Thyroid gland (tissue), 4 donors: Measurements from ENCODE around the gene IL22RA1. TPM values are rescaled to one million over a fixed set of nuclear protein-coding genes. Genes with fewer than 3 reads are reported as not detected.

ENCODE experiments used
- DNase-seq, 2 donors: peaks; one replicate each; pipeline ENCODE4 v3.0.0-alpha.2; 2019
- H3K27ac ChIP-seq, 3 donors: fragments of 200-600 bp; sonication (generic); 1 replicate in 2 of 3; 2 replicates in 1 of 3; pipeline ENCODE4 v1.5.1; 2016 to 2019; ENCODE audit warnings: mild to moderate bottlenecking in 1 of 3, moderate library complexity in 1 of 3
- H3K27me3 ChIP-seq: fragments of 200-600 bp; sonication (generic); one replicate; pipeline ENCODE4 v1.5.1; 2019
- H3K36me3 ChIP-seq, 2 donors: fragments of 200-600 bp; sonication (generic); one replicate each; pipeline ENCODE4 v1.5.1; 2016 to 2019
- H3K4me1 ChIP-seq, 2 donors: fragments of 200-600 bp; sonication (generic); one replicate each; pipeline ENCODE4 v1.5.1; 2017 to 2019
- H3K4me3 ChIP-seq, 3 donors: fragments of 200-600 bp; sonication (generic); replicated peaks in 1 of 3; 1 replicate in 2 of 3; 2 replicates in 1 of 3; pipeline ENCODE4 v1.5.1; 2016; ENCODE audit warnings: mild to moderate bottlenecking in 1 of 3
- H3K9me3 ChIP-seq: fragments of 200-600 bp; sonication (generic); one replicate; pipeline ENCODE4 v1.5.1; 2017
- POLR2A ChIP-seq, 2 donors: fragments of 450-650 bp; IDR thresholded peaks; one replicate each; pipeline ENCODE4 v1.6.1; 2017; ENCODE audit warnings: antibody characterized with exemption in 2 of 2, mild to moderate bottlenecking in 2 of 2, moderate library complexity in 1 of 2
- WGBS, 2 donors: methylation state at CpG; one replicate each; pipeline ENCODE4 v1.1.5; 2017; 5-methylcytosine and 5-hydroxymethylcytosine counted together
- intact Hi-C: fragments of 100-400 bp; cut with DNase I; formaldehyde crosslinking; loops from one replicate; pipeline ENCODE4 v1.15.1; 2023
- total RNA-seq, 4 donors: library from RNA; depleted of rRNA; stranded (reverse); fragments of >200 nt; gene quantifications; one replicate each; pipeline ENCODE4 v1.2.3, GENCODE V29; 2016
- TF ChIP-seq, protein P1 (sequence below), 6 experiments: fragments of 200-600 bp in 3 of 6; fragments of 450-650 bp in 3 of 6; sonication (generic) in 3 of 6; IDR thresholded peaks; one replicate each; pipeline ENCODE4 v1.5.1; 2016 to 2019; ENCODE audit warnings: antibody characterized with exemption in 6 of 6, mild to moderate bottlenecking in 2 of 6, inconsistent platforms in 1 of 6, moderate library complexity in 1 of 6

Gene IL22RA1
- total RNA-seq, 4 donors from 2014 or later: 1.1 TPM; not detected in 3

DNA sequence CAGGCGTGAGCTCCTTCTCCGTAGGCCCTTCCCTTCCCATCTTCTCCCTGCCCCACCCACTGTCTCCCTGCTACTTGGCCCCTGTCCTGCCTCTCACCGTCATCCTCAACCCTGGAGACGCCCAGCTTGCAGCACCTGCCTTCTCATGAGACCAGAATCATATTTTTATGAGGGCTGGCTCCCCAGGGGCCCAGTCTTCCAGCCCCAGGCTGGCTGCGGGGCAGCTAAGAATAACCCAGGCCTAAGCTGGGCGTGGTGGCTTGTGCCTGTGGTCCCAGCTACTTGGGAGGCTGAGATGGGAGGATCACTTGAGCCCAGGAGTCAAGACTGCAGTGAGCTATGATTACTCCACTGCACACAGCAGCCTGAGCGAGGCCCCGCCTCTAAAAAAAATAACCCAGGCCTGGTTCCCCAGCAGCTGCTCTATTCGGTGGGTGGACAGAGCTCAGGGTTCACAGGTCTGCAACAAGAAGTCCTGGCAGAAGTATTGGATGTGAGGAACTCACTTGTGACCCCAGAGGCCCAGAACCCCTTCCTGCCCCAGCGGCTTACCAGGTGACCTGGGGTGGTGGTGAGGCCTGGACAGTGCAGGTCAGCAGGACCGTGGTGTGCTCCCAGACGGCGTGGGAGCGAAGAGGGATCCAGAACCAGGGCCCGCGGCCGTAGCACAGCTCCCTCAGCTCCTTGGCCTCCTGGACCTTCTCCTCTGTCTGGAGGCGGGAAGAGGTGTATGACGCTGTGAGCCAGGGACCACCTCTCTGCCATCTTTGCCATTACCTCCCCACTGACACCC is 37.4 kb downstream of the IL22RA1 start:
- intact Hi-C loops: no loop called here
- no peak for DNase-seq
- TF ChIP-seq, protein P1, sequence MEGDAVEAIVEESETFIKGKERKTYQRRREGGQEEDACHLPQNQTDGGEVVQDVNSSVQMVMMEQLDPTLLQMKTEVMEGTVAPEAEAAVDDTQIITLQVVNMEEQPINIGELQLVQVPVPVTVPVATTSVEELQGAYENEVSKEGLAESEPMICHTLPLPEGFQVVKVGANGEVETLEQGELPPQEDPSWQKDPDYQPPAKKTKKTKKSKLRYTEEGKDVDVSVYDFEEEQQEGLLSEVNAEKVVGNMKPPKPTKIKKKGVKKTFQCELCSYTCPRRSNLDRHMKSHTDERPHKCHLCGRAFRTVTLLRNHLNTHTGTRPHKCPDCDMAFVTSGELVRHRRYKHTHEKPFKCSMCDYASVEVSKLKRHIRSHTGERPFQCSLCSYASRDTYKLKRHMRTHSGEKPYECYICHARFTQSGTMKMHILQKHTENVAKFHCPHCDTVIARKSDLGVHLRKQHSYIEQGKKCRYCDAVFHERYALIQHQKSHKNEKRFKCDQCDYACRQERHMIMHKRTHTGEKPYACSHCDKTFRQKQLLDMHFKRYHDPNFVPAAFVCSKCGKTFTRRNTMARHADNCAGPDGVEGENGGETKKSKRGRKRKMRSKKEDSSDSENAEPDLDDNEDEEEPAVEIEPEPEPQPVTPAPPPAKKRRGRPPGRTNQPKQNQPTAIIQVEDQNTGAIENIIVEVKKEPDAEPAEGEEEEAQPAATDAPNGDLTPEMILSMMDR (IDR thresholded peaks at IDR 0.05): no peak
- no peak for TF ChIP-seq POLR2A (IDR thresholded peaks at IDR 0.05)
- no peaks in the 10 kb centered on the region for H3K36me3 ChIP-seq
- no peaks in the 10 kb centered on the region for H3K27me3 ChIP-seq
- no peaks in the 10 kb centered on the region for H3K9me3 ChIP-seq
- no peak overlapping the region for H3K4me3 ChIP-seq
- H3K27ac ChIP-seq: no peak overlapping the region
- H3K4me1 ChIP-seq: peaks cover 0 to 12% of the 10 kb centered on the region in 2 donors
- 87 to 92% methylated on average over 13 to 19 of the region's 19 CpGs for WGBS, 2 donors

DNA sequence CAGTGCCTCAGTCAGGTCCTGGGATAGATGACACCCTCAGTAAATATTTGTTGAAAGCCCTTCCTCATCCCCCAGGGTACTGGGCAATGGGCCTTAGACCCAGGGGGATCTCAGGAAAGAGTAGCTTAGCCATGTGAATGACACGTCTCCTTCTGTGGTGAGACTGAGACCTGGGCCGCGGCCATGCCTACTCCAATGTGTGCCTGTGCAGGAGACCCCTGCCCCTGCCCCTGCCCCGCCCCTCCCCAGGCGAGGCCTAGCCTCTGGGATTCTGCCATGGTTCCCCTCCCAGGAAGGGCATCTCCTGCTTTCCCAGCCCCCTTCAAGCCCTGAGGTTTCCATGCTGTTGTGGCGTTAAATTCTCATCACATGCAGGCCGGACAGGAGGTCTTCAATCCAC is 38.1 kb downstream of the IL22RA1 start:
- intact Hi-C loops: no loop called here
- peaks cover 0 to 10% of the 10 kb centered on the region in 2 donors for H3K4me1 ChIP-seq
- 93 to 100% methylated on average over 5 to 7 of the region's 7 CpGs for WGBS, 2 donors
- H3K4me3 ChIP-seq: no peak overlapping the region
- DNase-seq: no peak
- no peak overlapping the region for H3K27ac ChIP-seq
- no peaks in the 10 kb centered on the region for H3K27me3 ChIP-seq
- no peaks in the 10 kb centered on the region for H3K9me3 ChIP-seq
- TF ChIP-seq POLR2A (IDR thresholded peaks at IDR 0.05): no peak
- TF ChIP-seq, protein P1 (IDR thresholded peaks at IDR 0.05): no peak
- no peaks in the 10 kb centered on the region for H3K36me3 ChIP-seq

DNA sequence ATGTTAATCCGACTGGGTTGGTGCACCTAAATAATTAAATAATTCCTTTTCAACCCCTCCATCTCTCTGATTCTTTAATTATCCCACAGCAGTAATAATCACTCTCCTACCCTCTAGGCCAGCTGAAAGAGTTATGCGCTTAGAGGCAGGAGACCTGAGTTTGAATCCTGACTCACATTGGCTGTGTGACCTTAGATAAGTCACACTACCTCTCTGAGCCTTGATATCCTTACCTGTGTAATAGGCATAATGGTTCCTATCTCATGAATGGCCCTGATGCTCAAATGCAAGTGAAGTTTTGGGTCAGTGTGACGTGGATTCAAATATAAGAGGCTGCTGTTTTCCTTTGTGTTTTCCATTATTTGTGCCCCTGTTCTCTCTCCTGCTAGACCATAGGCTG is 39.1 kb downstream of the IL22RA1 start:
- no peak for TF ChIP-seq POLR2A (IDR thresholded peaks at IDR 0.05)
- TF ChIP-seq, protein P1 (IDR thresholded peaks at IDR 0.05): no peak
- DNase-seq: no peak
- WGBS, 2 donors: 93 to 95% methylated on average over 3 of the region's 3 CpGs
- intact Hi-C loops: no loop called here
- Histone ChIP-seq H3K27ac (no peak overlapping the region), H3K27me3 (no peaks in the 10 kb centered on the region), H3K4me3 (no peak overlapping the region), H3K9me3 (no peaks in the 10 kb centered on the region), H3K36me3 (no peaks in the 10 kb centered on the region), H3K4me1 (peaks cover 0 to 10% of the 10 kb centered on the region in 2 donors)

DNA sequence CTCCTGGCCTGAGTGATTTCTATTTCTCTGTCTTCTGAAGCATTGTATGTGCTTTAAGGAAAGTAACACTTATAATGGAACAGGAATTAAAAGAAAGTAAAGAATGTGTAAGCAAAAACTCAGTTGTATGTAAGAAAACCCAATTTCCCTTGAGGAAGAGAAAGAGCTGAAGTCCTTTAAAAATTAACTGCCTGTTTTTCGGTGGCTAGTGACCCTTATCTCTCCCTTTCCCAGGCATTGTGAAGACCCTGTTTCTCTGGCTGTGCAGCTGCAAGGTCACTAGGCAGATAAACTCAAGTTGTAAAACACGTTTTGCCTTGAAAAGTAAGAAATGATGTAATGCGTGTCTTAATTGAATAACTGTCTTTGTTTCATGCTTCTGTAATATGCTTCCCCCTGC is 39.5 kb downstream of the IL22RA1 start:
- H3K4me1 ChIP-seq: peaks cover 0 to 8% of the 10 kb centered on the region in 2 donors
- DNase-seq: no peak
- no peak overlapping the region for H3K27ac ChIP-seq
- TF ChIP-seq, protein P1 (IDR thresholded peaks at IDR 0.05): no peak
- no peak for TF ChIP-seq POLR2A (IDR thresholded peaks at IDR 0.05)
- no peaks in the 10 kb centered on the region for H3K36me3 ChIP-seq
- no peaks in the 10 kb centered on the region for H3K27me3 ChIP-seq
- no peak overlapping the region for H3K4me3 ChIP-seq
- 68 to 70% methylated on average over 3 of the region's 3 CpGs for WGBS, 2 donors
- intact Hi-C loops: no loop called here
- H3K9me3 ChIP-seq: no peaks in the 10 kb centered on the region

DNA sequence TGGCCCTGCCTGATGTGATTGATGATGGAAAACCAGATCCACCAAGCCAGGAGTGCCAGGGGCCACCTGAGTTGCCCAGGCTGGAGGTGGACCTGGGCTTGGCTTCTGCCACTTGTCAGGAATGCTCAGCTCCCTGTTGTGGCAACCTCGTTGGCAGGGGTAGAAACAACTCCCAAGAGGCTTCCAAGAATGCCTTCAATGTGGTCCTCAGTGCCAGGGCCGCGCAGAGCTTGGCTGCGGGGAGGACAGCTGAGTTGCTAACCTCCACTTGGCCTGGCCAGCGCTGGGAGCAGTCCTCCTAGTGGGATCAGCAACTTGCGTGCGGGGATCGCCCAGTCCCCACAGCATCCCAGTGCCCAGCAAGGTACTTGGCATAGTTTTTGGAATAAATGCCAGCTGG is 40.0 kb downstream of the IL22RA1 start:
- H3K9me3 ChIP-seq: no peaks in the 10 kb centered on the region
- no peaks in the 10 kb centered on the region for H3K36me3 ChIP-seq
- peaks cover 0 to 5% of the 10 kb centered on the region in 2 donors for H3K4me1 ChIP-seq
- no peaks in the 10 kb centered on the region for H3K27me3 ChIP-seq
- no peak overlapping the region for H3K4me3 ChIP-seq
- no peak for TF ChIP-seq POLR2A (IDR thresholded peaks at IDR 0.05)
- TF ChIP-seq, protein P1 (IDR thresholded peaks at IDR 0.05): no peak
- no peak overlapping the region for H3K27ac ChIP-seq
- 42 to 60% methylated on average over 8 of the region's 8 CpGs for WGBS, 2 donors
- intact Hi-C loops: no loop called here
- peak; percentile 58 to 71 for DNase-seq
